ENCODE measurements around the gene ADAMTS3. TPM values are rescaled to one million over a fixed set of nuclear protein-coding genes. Genes with fewer than 3 reads are reported as not detected.

The ADAMTS3 gene
- total and polyA plus RNA-seq, 2 experiments from 2014 or later = 1.2 to 3.7 TPM

GRCh38 chr4:72376901-72377300 is 192.1 kb downstream of the ADAMTS3 start:
- Histone ChIP-seq H3K36me3 (ENCODE audit: insufficient read depth) (no peaks in the 10 kb centered on the region), H4K20me1 (replicated peaks; ENCODE audit: insufficient read depth) (no peaks in the 10 kb centered on the region), H3F3A (replicated peaks; ENCODE audit: low read depth) (no peaks in the 10 kb centered on the region), H3K27me3 (ENCODE audit: insufficient read depth) (no peaks in the 10 kb centered on the region), H3K4me1 (ENCODE audit: insufficient read depth) (no peaks in the 10 kb centered on the region), H3K79me2 (replicated peaks; ENCODE audit: insufficient read depth) (no peaks in the 10 kb centered on the region), H3K9me2 (ENCODE audit: insufficient read depth) (no peaks in the 10 kb centered on the region), H3K4me2 (no peak overlapping the region), H2AFZ (no peak overlapping the region), H3K4me3 (no peak overlapping the region), H3K27ac (ENCODE audit: low read depth) (no peak overlapping the region)
- Mint-ChIP-seq H3K9me3 (no peaks in the 10 kb centered on the region), H3K4me3 (no peak overlapping the region), H3K4me1 (no peaks in the 10 kb centered on the region), H3K27me3 (ENCODE audit: insufficient read depth, low read depth, poor library complexity) (peaks cover 3% of the 10 kb centered on the region), H3K27ac (no peak overlapping the region), H3K36me3 (ENCODE audit: low read depth) (no peaks in the 10 kb centered on the region)
- no peak for TF ChIP-seq EZH2phosphoT487 (IDR thresholded peaks at IDR 0.05; ENCODE audit: unreplicated experiment)
- TF ChIP-seq EZH2 (IDR thresholded peaks at IDR 0.05; ENCODE audit: low read depth, unreplicated experiment) = no peak
- TF ChIP-seq ETS1 (IDR thresholded peaks at IDR 0.05) = no peak
- no peak for TF ChIP-seq NANOG (IDR thresholded peaks at IDR 0.05; ENCODE audit: borderline replicate concordance)
- no peak for TF ChIP-seq STAT1 (IDR thresholded peaks at IDR 0.05; ENCODE audit: unreplicated experiment)
- no peak for TF ChIP-seq CREB1 (CRISPR knock-in tag; IDR thresholded peaks at IDR 0.05; ENCODE audit: low read depth)
- TF ChIP-seq ZNF331 (CRISPR knock-in tag; IDR thresholded peaks at IDR 0.05; ENCODE audit: low read depth) = no peak
- no peak for TF ChIP-seq POLR2AphosphoS5 (IDR thresholded peaks at IDR 0.05; ENCODE audit: low read depth)
- no peak for TF ChIP-seq REST (IDR thresholded peaks at IDR 0.05; ENCODE audit: unreplicated experiment)
- no peak for TF ChIP-seq CTCF (conservative IDR thresholded peaks at IDR 0.05; ENCODE audit: low read depth in 2 of 2)
- TF ChIP-seq ZNF462 (CRISPR knock-in tag; IDR thresholded peaks at IDR 0.05) = no peak
- TF ChIP-seq ZNF114 (CRISPR knock-in tag; IDR thresholded peaks at IDR 0.05) = no peak
- TF ChIP-seq JUNB (IDR thresholded peaks at IDR 0.05; ENCODE audit: unreplicated experiment) = no peak
- DNase-seq (ENCODE audit: low spot score) = no peak
- no peak for ATAC-seq
